Measurements from ENCODE around the gene OR2T34.

GRCh38 chr1:248585266-248585665 lies 10.7 kb upstream of the OR2T34 start:
- TF ChIP-seq ZNF302 (tag by site-specific recombination; IDR thresholded peaks at IDR 0.05; ENCODE audit: low read depth) (no peak), ZBTB44 (tag by site-specific recombination; IDR thresholded peaks at IDR 0.05) (no peak), FEZF1 (tag by site-specific recombination; IDR thresholded peaks at IDR 0.05) (no peak)

Measured in HEK293 (cell line).